GM12878 (cell line): ENCODE data around the gene LTBP2. TPM values are rescaled to one million over a fixed set of nuclear protein-coding genes. Genes with fewer than 3 reads are reported as not detected.
A peak's percentile ranks its signal among the peaks of the same experiment; 100 is the strongest.

Experiments used
- ATAC-seq: fragments of 200-7000 bp; cut with Tn5 transposase; 3 replicates; pipeline ENCODE4 v1.9.1; 2020; ENCODE audit warnings: mild to moderate bottlenecking, moderate library complexity
- BruUV-seq: library from RNA; stranded (reverse); fragments of 400-500 nt; replicated peaks from 2 replicates; lab custom pipeline; 2021; lab: Mats Ljungman, UMichigan
- CTCF ChIA-PET: fragments of 300-600 bp; sonication (Branson Sonifier 250); formaldehyde crosslinking; extraction: SDS; loops from one replicate; lab custom pipeline; 2021; ENCODE audit warnings: inconsistent platforms; lab: Yijun Ruan, JAX
- POLR2A ChIA-PET: fragments of 350-600 bp; formaldehyde crosslinking; extraction: SDS; loops from one replicate; lab custom pipeline; 2021; ENCODE audit warnings: inconsistent platforms; lab: Charles Lee
- RAD21 ChIA-PET: fragments of 300-600 bp; sonication (Branson Sonifier 250); formaldehyde crosslinking; loops from one replicate; lab custom pipeline; 2023; ENCODE audit warnings: antibody characterized with exemption; ENCODE audit not compliant: unreplicated experiment; lab: Charles Lee
- SMC1A ChIA-PET: fragments of 300-600 bp; sonication (Branson Sonifier 250); formaldehyde crosslinking; loops from one replicate; lab custom pipeline; 2023; ENCODE audit not compliant: unreplicated experiment, uncharacterized antibody; lab: Charles Lee
- DNase-seq: peaks from one replicate; pipeline ENCODE4 v3.0.0-alpha.2; 2011; ENCODE audit warnings: low read depth, low spot score
- FAIRE-seq: peaks from 3 replicates; lab custom pipeline; 2011; peaks lifted over from hg19 to GRCh38; lab: Jason Lieb, UNC
- H2AFZ ChIP-seq: 2 replicates; pipeline ENCODE4 v1.6.0; 2011; ENCODE audit warnings: low read depth, low read length, control low read depth; ENCODE audit not compliant: control insufficient read depth
- H3K27ac ChIP-seq: 2 replicates; pipeline ENCODE4 v1.5.1; 2011; ENCODE audit warnings: control low read depth; ENCODE audit not compliant: control insufficient read depth, insufficient read depth
- H3K27me3 ChIP-seq, 2 experiments: replicated peaks in 1 of 2; 2 replicates each; pipeline versions ENCODE4 v1.6.0 to v1.6.1; 2011; ENCODE audit warnings: low read length in 1 of 2; ENCODE audit not compliant: control insufficient read depth in 2 of 2, insufficient read depth in 2 of 2
- H3K36me3 ChIP-seq, 2 experiments: 2 replicates each; pipeline ENCODE4 v1.5.1; 2011; ENCODE audit warnings: low read length in 1 of 2; ENCODE audit not compliant: control insufficient read depth in 2 of 2, insufficient read depth in 2 of 2
- H3K4me1 ChIP-seq: 2 replicates; pipeline ENCODE4 v1.6.1; 2011; ENCODE audit warnings: mild to moderate bottlenecking, low read length, moderate library complexity, mixed read lengths; ENCODE audit not compliant: control insufficient read depth, insufficient read depth
- H3K4me2 ChIP-seq: 2 replicates; pipeline ENCODE4 v1.6.0; 2011; ENCODE audit warnings: control low read depth; ENCODE audit not compliant: control insufficient read depth, insufficient read depth
- H3K4me3 ChIP-seq: fragments of 200-600 bp; sonication (generic); 2 replicates; pipeline ENCODE4 v1.5.1; 2016
- H3K79me2 ChIP-seq: 2 replicates; pipeline ENCODE4 v1.6.0; 2011; ENCODE audit warnings: low read length; ENCODE audit not compliant: control insufficient read depth, insufficient read depth
- H3K9ac ChIP-seq: 2 replicates; pipeline ENCODE4 v1.8.0; 2011; ENCODE audit warnings: low read length, control low read depth, mixed read lengths; ENCODE audit not compliant: control insufficient read depth, insufficient read depth
- H3K9me3 ChIP-seq: replicated peaks from 3 replicates; pipeline ENCODE4 v1.5.1; 2011; ENCODE audit warnings: mild to moderate bottlenecking, low read length; ENCODE audit not compliant: control insufficient read depth, insufficient read depth
- H4K20me1 ChIP-seq: 2 replicates; pipeline ENCODE4 v1.6.0; 2011; ENCODE audit not compliant: control insufficient read depth, insufficient read depth
- CEBPB ChIP-seq, 2 experiments: fragments of 150-350 bp in 1 of 2; IDR thresholded peaks; 2 replicates each; pipeline ENCODE4 v1.6.1; 2012 to 2014; ENCODE audit warnings: low read depth in 2 of 2, low read length in 2 of 2, borderline replicate concordance in 1 of 2, inconsistent platforms in 1 of 2
- CREB1 ChIP-seq: IDR thresholded peaks from 2 replicates; pipeline ENCODE4 v1.6.1; 2012; ENCODE audit warnings: low read depth, mild to moderate bottlenecking, inconsistent platforms
- E4F1 ChIP-seq: fragments of 450-650 bp; IDR thresholded peaks from 2 replicates; pipeline ENCODE4 v1.6.1; 2018; ENCODE audit warnings: borderline replicate concordance, mild to moderate bottlenecking; ENCODE audit not compliant: partially characterized antibody
- NFIC ChIP-seq: IDR thresholded peaks from 2 replicates; pipeline ENCODE4 v1.6.1; 2012; ENCODE audit warnings: low read depth, mild to moderate bottlenecking, inconsistent platforms, low read length, moderate library complexity
- NKRF ChIP-seq: fragments of 450-650 bp; conservative IDR thresholded peaks from 2 replicates; pipeline ENCODE4 v1.6.1; 2017; ENCODE audit warnings: mild to moderate bottlenecking, moderate library complexity
- NR2C2 ChIP-seq: IDR thresholded peaks from 2 replicates; pipeline ENCODE4 v1.6.1; 2011; ENCODE audit warnings: borderline replicate concordance, low read depth; ENCODE audit not compliant: control insufficient read depth, insufficient read length
- POU2F2 ChIP-seq: IDR thresholded peaks from 3 replicates; pipeline ENCODE4 v1.6.1; 2011; ENCODE audit warnings: low read depth, mild to moderate bottlenecking, low read length, borderline replicate concordance
- RAD21 ChIP-seq: IDR thresholded peaks from 2 replicates; pipeline ENCODE4 v1.6.1; 2011; ENCODE audit warnings: mild to moderate bottlenecking, low read depth, low read length, moderate library complexity; ENCODE audit not compliant: insufficient read depth
- SMAD1 ChIP-seq: fragments of 450-650 bp; IDR thresholded peaks from 2 replicates; pipeline ENCODE4 v1.6.1; 2018; ENCODE audit warnings: mild to moderate bottlenecking, low read depth; ENCODE audit not compliant: partially characterized antibody
- TBL1XR1 ChIP-seq: IDR thresholded peaks from 2 replicates; pipeline ENCODE4 v1.6.1; 2012; ENCODE audit warnings: low read depth, low read length, improper control_type of control experiment
- TCF12 ChIP-seq: IDR thresholded peaks from 2 replicates; pipeline ENCODE4 v1.6.1; 2011; ENCODE audit warnings: low read depth, mild to moderate bottlenecking, low read length
- WRNIP1 ChIP-seq: IDR thresholded peaks from 2 replicates; pipeline ENCODE4 v1.6.1; 2011; ENCODE audit warnings: low read depth, low read length, improper control_type of control experiment, borderline replicate concordance
- ZBTB11 ChIP-seq: fragments of 450-650 bp; formaldehyde crosslinking; IDR thresholded peaks from 2 replicates; pipeline ENCODE4 v1.5.0; 2022; ENCODE audit warnings: mild to moderate bottlenecking, missing genetic modification characterization
- ZNF207 ChIP-seq: fragments of 450-650 bp; IDR thresholded peaks from 2 replicates; pipeline ENCODE4 v1.6.1; 2014; ENCODE audit warnings: antibody characterized with exemption, mild to moderate bottlenecking, borderline replicate concordance
- ZNF384 ChIP-seq: IDR thresholded peaks from 2 replicates; pipeline ENCODE4 v1.6.1; 2012; ENCODE audit warnings: low read depth, mild to moderate bottlenecking, low read length, improper control_type of control experiment, borderline replicate concordance
- WGBS: methylation state at CpG from one replicate; pipeline ENCODE4 v1.1.6; 2016; ENCODE audit warnings: low lambda C conversion rate; ENCODE audit not compliant: insufficient replicate concordance, insufficient coverage; ENCODE audit errors: missing lambda C conversion rate; 5-methylcytosine and 5-hydroxymethylcytosine counted together
- in situ Hi-C: fragments of 300-500 bp; cut with MboI; formaldehyde crosslinking; loops from 9 replicates; pipeline ENCODE4 v1.14.3; 2018; ENCODE audit warnings: mixed read lengths
- intact Hi-C: fragments of 100-400 bp; cut with micrococcal nuclease; formaldehyde crosslinking; loops from one replicate; pipeline ENCODE4 v1.14.2; 2022; ENCODE audit not compliant: unreplicated experiment
- polyA plus RNA-seq, 11 experiments: library from polyadenylated mRNA; depleted of rRNA in 4 of 11; unstranded in 6 of 11; stranded (reverse) in 5 of 11; fragments of >200 nt; fragmentation: Nextera tagmentation in 4 of 11; fragmentation: Illumina TruSeq in 1 of 11; extraction: Ambion mirVana in 4 of 11; extraction: Trizol in 1 of 11; gene quantifications; 1 replicate in 1 of 11; 2 replicates in 10 of 11; pipeline versions ENCODE4 v1.2.1 to v1.2.3, GENCODE V29; 2011 to 2016; ENCODE audit warnings: inconsistent platforms in 2 of 11, missing spikeins in 2 of 11, low read depth in 1 of 11
- total RNA-seq, 4 experiments: library from RNA; depleted of rRNA in 3 of 4; stranded (reverse); fragments of >200 nt in 3 of 4; fragmentation: Illumina TruSeq in 1 of 4; extraction: Trizol in 1 of 4; gene quantifications; 2 replicates each; pipeline versions ENCODE4 v1.2.1 to v1.2.3, GENCODE V29; 2013 to 2021

Gene LTBP2
- total and polyA plus RNA-seq, 10 of the 15 experiments (the other 5 are each of a cell fraction or from before 2014, with no cell fraction given): 0.03 to 0.23 (median 0.06) TPM; not detected in 1

GRCh38 chr14:74575507-74575906 is 36.5 kb downstream of the LTBP2 start (continued):
- no peak for TF ChIP-seq E4F1
- TF ChIP-seq POU2F2: no peak
- TF ChIP-seq ZBTB11: no peak
- TF ChIP-seq TCF12: no peak
- TF ChIP-seq, all 136 proteins: peak for 0

GRCh38 chr14:74574706-74575105 is 37.3 kb downstream of the LTBP2 start:
- DNase-seq: no peak
- Histone ChIP-seq H3K27ac (no peak overlapping the region), H3K4me1 (no peaks in the 10 kb centered on the region), H3K4me2 (no peak overlapping the region), H3K9ac (no peak overlapping the region), H4K20me1 (no peaks in the 10 kb centered on the region), H3K79me2 (no peaks in the 10 kb centered on the region), H2AFZ (no peak overlapping the region), H3K36me3 (no peaks in the 10 kb centered on the region), H3K27me3 (no peaks in the 10 kb centered on the region; a peak in 1 of 4 replicates), H3K9me3 (no peaks in the 10 kb centered on the region), H3K4me3 (no peak overlapping the region)
- ChIA-PET POLR2A (no interaction called here), SMC1A (interaction anchor here (0.6 to 2.3 kb wide), 2 partner anchors 34 to 732 kb away, joined by 3 to 4 read pairs; no protein-coding TSS in a partner anchor), RAD21 (interaction anchor here (0.6 to 2.0 kb wide), 2 partner anchors 17 to 34 kb away, joined by 3 to 7 read pairs; no protein-coding TSS in a partner anchor), CTCF (interaction anchor here (0.8 to 1.0 kb wide), 3 partner anchors 34 to 631 kb away, joined by 3 to 4 read pairs (median 3); no protein-coding TSS in a partner anchor)
- intact Hi-C loops: no loop called here
- FAIRE-seq: no peak
- in situ Hi-C loops: no loop called here
- BruUV-seq: no TSS peak
- 28% methylated on average over 6 of the region's 6 CpGs for WGBS
- peak; percentile 54 for ATAC-seq
- TF ChIP-seq TBL1XR1 (no peak), SMAD1 (no peak), WRNIP1 (no peak), ZNF384 (no peak), RAD21 (no peak), CEBPB (IDR thresholded peaks at IDR 0.05; ENCODE audit: borderline replicate concordance in 1 of 2, low read depth in 2 of 2, low read length in 2 of 2) (no peak), NKRF (no peak), CREB1 (no peak), ZNF207 (no peak), NR2C2 (no peak), NFIC (no peak)
